OCI-LY7 (cell line): ENCODE measurements around the gene MIDN. TPM values are rescaled to one million over a fixed set of nuclear protein-coding genes. Genes with fewer than 3 reads are reported as not detected.

Experiments used
- BruUV-seq: library from RNA; stranded (reverse); fragments of 400-500 nt; replicated peaks from 2 replicates; lab custom pipeline; 2021; lab: Mats Ljungman, UMichigan
- CTCF ChIA-PET: fragments of 300-600 bp; sonication (Branson Sonifier 250); formaldehyde crosslinking; loops from one replicate; lab custom pipeline; 2022; ENCODE audit warnings: antibody characterized with exemption; ENCODE audit not compliant: unreplicated experiment; lab: Charles Lee
- POLR2A ChIA-PET: fragments of 300-600 bp; sonication (Branson Sonifier 250); formaldehyde crosslinking; loops from one replicate; lab custom pipeline; 2022; ENCODE audit warnings: antibody characterized with exemption; lab: Charles Lee
- DNase-seq: peaks from one replicate; pipeline ENCODE4 v3.0.0-alpha.2; 2015; ENCODE audit warnings: low spot score
- H2AFZ ChIP-seq: fragments of 200-600 bp; sonication (generic), shearing (Covaris generic); 2 replicates; pipeline ENCODE4 v1.6.1; 2014; ENCODE audit warnings: mild to moderate bottlenecking, antibody characterized with exemption, low read length, moderate library complexity
- H3K27ac ChIP-seq: fragments of 200-600 bp; sonication (generic); 2 replicates; pipeline ENCODE4 v1.5.1; 2014; ENCODE audit warnings: mixed run types, low read depth, mild to moderate bottlenecking, moderate library complexity, low read length, inconsistent platforms; ENCODE audit not compliant: poor library complexity, severe bottlenecking
- H3K36me3 ChIP-seq: fragments of 200-600 bp; sonication (generic); 2 replicates; pipeline ENCODE4 v1.6.1; 2014; ENCODE audit warnings: mild to moderate bottlenecking, antibody characterized with exemption, low read length, moderate library complexity, mixed read lengths; ENCODE audit not compliant: insufficient read depth
- H3K4me1 ChIP-seq: fragments of 200-600 bp; sonication (generic); 2 replicates; pipeline ENCODE4 v1.5.1; 2014; ENCODE audit warnings: mild to moderate bottlenecking, low read length; ENCODE audit not compliant: insufficient read depth, poor library complexity, severe bottlenecking
- H3K4me2 ChIP-seq: fragments of 200-600 bp; sonication (generic); 2 replicates; pipeline ENCODE4 v1.6.1; 2014; ENCODE audit warnings: mild to moderate bottlenecking, low read length
- H3K4me3 ChIP-seq: fragments of 200-600 bp; sonication (generic); 2 replicates; pipeline ENCODE4 v1.5.1; 2014; ENCODE audit warnings: mild to moderate bottlenecking, low read depth, low read length; ENCODE audit not compliant: poor library complexity, severe bottlenecking
- H3K79me2 ChIP-seq: fragments of 200-600 bp; sonication (generic); 2 replicates; pipeline ENCODE4 v1.6.1; 2016; ENCODE audit warnings: low read depth, mild to moderate bottlenecking, low read length, moderate library complexity, mixed read lengths; ENCODE audit not compliant: insufficient read depth
- H3K9me2 ChIP-seq: fragments of 200-600 bp; sonication (generic); 2 replicates; pipeline ENCODE4 v1.6.1; 2016; ENCODE audit warnings: mild to moderate bottlenecking, low read length, mixed read lengths; ENCODE audit not compliant: insufficient read depth
- H3K9me3 ChIP-seq: fragments of 200-600 bp; sonication (generic); 2 replicates; pipeline ENCODE4 v1.6.1; 2014; ENCODE audit warnings: mild to moderate bottlenecking, mixed run types, low read length, mixed read lengths
- H4K20me1 ChIP-seq: fragments of 200-600 bp; sonication (generic); 2 replicates; pipeline ENCODE4 v1.6.1; 2014; ENCODE audit warnings: mild to moderate bottlenecking, antibody characterized with exemption, low read length, moderate library complexity, mixed read lengths; ENCODE audit not compliant: insufficient read depth
- CTCF ChIP-seq: fragments of 200-600 bp; sonication (generic); conservative IDR thresholded peaks from 2 replicates; pipeline ENCODE4 v1.5.1; 2014; ENCODE audit warnings: mild to moderate bottlenecking, antibody characterized with exemption, low read length, moderate library complexity, mixed read lengths
- EZH2phosphoT487 ChIP-seq: fragments of 200-600 bp; sonication (generic); IDR thresholded peaks from 2 replicates; pipeline ENCODE4 v1.6.1; 2018; ENCODE audit warnings: low read depth, borderline replicate concordance, mild to moderate bottlenecking, mixed run types, antibody characterized with exemption, low read length, moderate library complexity, mixed read lengths
- intact Hi-C: fragments of 100-400 bp; cut with micrococcal nuclease; formaldehyde crosslinking; loops from one replicate; pipeline ENCODE4 v1.10.0; 2022; ENCODE audit not compliant: unreplicated experiment
- total RNA-seq, 2 experiments: library from RNA; depleted of rRNA in 1 of 2; stranded (reverse); fragments of >200 nt in 1 of 2; shearing (Covaris generic) in 1 of 2; gene quantifications; 2 replicates each; pipeline ENCODE4 v1.2.3, GENCODE V29; 2014 to 2022

MIDN gene
- total RNA-seq, 2 experiments from 2014 or later, result 20.3 to 70.9 TPM

GRCh38 chr19:1225440-1226226 lies 22.8 kb upstream of the MIDN start:
- POLR2A ChIA-PET, result no interaction called here
- no peaks in the 10 kb centered on the region for H3K79me2 ChIP-seq
- no peaks in the 10 kb centered on the region for H4K20me1 ChIP-seq
- BruUV-seq, result no TSS peak
- H3K36me3 ChIP-seq, result peaks cover 52% of the 10 kb centered on the region
- TF ChIP-seq CTCF (no peak), EZH2phosphoT487 (no peak)
- no peaks in the 10 kb centered on the region for H3K9me3 ChIP-seq
- no peak overlapping the region for H2AFZ ChIP-seq
- H3K4me2 ChIP-seq, result no peak overlapping the region
- CTCF ChIA-PET, result no interaction called here
- intact Hi-C loops, result no loop called here
- no peak overlapping the region for H3K27ac ChIP-seq
- H3K4me1 ChIP-seq, result no peaks in the 10 kb centered on the region
- H3K4me3 ChIP-seq, result no peak overlapping the region
- no peaks in the 10 kb centered on the region for H3K9me2 ChIP-seq
- DNase-seq, result no peak

DNA sequence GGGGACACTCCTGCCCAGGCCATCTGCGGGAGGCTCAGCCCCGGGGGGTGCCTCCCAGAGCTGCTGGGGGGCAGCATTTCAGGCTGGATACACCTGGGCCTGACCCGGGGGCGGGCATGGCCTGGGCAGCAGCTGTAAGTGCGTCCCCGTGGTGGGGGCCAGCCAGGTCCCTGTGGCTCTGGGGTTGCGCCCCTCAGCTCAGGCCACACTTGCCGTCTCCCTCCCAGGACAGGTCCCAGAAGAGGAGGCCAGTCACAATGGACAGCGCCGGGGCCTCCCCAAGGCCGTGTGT lies 22.2 kb upstream of the MIDN start:
- Histone ChIP-seq H4K20me1 (no peaks in the 10 kb centered on the region), H3K4me3 (no peak overlapping the region), H2AFZ (no peak overlapping the region), H3K4me2 (no peak overlapping the region), H3K36me3 (peaks cover 47% of the 10 kb centered on the region), H3K9me2 (no peaks in the 10 kb centered on the region), H3K4me1 (no peaks in the 10 kb centered on the region), H3K79me2 (no peaks in the 10 kb centered on the region), H3K9me3 (no peaks in the 10 kb centered on the region), H3K27ac (no peak overlapping the region)
- POLR2A ChIA-PET, result no interaction called here
- CTCF ChIA-PET, result no interaction called here
- DNase-seq, result no peak
- TF ChIP-seq CTCF (no peak), EZH2phosphoT487 (no peak)
- intact Hi-C loops, result no loop called here
- no TSS peak for BruUV-seq

GRCh38 chr19:1226522-1227303 lies 21.7 kb upstream of the MIDN start:
- BruUV-seq, result no TSS peak
- no peaks in the 10 kb centered on the region for H3K4me1 ChIP-seq
- POLR2A ChIA-PET, result no interaction called here
- TF ChIP-seq CTCF, result no peak
- TF ChIP-seq EZH2phosphoT487, result no peak
- CTCF ChIA-PET, result no interaction called here
- no peak overlapping the region for H2AFZ ChIP-seq
- no peaks in the 10 kb centered on the region for H3K9me2 ChIP-seq
- peaks cover 46% of the 10 kb centered on the region for H3K36me3 ChIP-seq
- H3K79me2 ChIP-seq, result no peaks in the 10 kb centered on the region
- intact Hi-C loops, result no loop called here
- no peaks in the 10 kb centered on the region for H4K20me1 ChIP-seq
- H3K27ac ChIP-seq, result no peak overlapping the region
- no peaks in the 10 kb centered on the region for H3K9me3 ChIP-seq
- no peak overlapping the region for H3K4me2 ChIP-seq
- H3K4me3 ChIP-seq, result no peak overlapping the region
- DNase-seq, result no peak
